Nephron (organoid): Measurements from ENCODE around the gene SYNGR3.
A peak's percentile ranks its signal among the peaks of the same experiment; 100 is the strongest.

ENCODE experiments used
- H3K27ac Mint-ChIP-seq, 3 experiments: 2 replicates each; pipeline ENCODE4 v1.8.0; 2020; ENCODE audit warnings: mixed read lengths in 3 of 3, mild to moderate bottlenecking in 2 of 3, moderate library complexity in 1 of 3
- H3K27me3 Mint-ChIP-seq: 2 replicates; pipeline ENCODE4 v1.8.0; 2021; ENCODE audit warnings: low read depth, mild to moderate bottlenecking, moderate library complexity, mixed read lengths
- H3K36me3 Mint-ChIP-seq: 2 replicates; pipeline ENCODE4 v1.8.0; 2020; ENCODE audit warnings: low read depth, mixed read lengths
- H3K4me1 Mint-ChIP-seq: 2 replicates; pipeline ENCODE4 v1.8.0; 2020; ENCODE audit warnings: mixed read lengths
- H3K4me3 Mint-ChIP-seq, 3 experiments: 2 replicates each; pipeline ENCODE4 v1.8.0; 2020; ENCODE audit warnings: mild to moderate bottlenecking in 3 of 3, mixed read lengths in 3 of 3, moderate library complexity in 2 of 3
- H3K9me3 Mint-ChIP-seq: 2 replicates; pipeline ENCODE4 v1.8.0; 2020; ENCODE audit warnings: mixed read lengths
- TF ChIP-seq, protein P1 (sequence below), 3 experiments: fragments of 200-600 bp; sonication (generic); IDR thresholded peaks; one replicate each; pipeline ENCODE4 v1.5.0; 2021; ENCODE audit warnings: antibody characterized with exemption in 3 of 3; ENCODE audit not compliant: unreplicated experiment in 3 of 3

Gene SYNGR3

DNA sequence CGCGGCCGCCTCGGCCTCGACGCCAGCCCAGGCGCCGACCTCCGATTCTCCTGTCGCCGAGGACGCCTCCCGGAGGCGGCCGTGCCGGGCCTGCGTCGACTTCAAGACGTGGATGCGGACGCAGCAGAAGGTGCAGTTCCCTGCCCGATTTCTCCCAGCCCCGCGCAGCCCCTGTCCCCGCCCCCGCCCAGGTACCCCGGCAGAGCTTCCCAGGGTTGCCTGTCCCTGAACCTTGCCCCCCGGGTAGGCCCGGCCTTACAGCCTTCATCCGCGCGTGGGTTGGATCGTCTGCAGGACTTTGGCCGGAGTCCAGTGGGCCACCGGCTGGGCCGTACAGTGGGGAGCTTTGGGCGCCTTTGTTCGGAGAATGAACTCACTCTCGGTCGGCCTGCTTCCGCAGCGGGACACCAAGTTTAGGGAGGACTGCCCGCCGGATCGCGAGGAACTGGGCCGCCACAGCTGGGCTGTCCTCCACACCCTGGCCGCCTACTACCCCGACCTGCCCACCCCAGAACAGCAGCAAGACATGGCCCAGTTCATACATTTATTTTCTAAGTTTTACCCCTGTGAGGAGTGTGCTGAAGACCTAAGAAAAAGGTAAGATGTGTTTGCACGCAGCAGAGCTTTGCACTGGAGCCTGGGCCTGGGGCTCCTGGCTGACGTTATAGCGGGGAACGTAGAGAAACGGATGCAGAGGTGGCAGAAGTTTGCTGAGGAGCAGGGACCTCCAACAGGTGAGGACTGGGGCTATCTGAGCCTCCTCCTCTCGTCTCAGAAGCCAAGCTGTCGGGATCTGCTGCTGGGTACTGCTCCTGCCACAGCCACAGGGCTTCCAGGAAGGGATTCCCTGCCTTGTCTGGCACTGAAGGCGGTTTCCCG, 5.2 kb upstream of the SYNGR3 start:
- TF ChIP-seq, protein P1, sequence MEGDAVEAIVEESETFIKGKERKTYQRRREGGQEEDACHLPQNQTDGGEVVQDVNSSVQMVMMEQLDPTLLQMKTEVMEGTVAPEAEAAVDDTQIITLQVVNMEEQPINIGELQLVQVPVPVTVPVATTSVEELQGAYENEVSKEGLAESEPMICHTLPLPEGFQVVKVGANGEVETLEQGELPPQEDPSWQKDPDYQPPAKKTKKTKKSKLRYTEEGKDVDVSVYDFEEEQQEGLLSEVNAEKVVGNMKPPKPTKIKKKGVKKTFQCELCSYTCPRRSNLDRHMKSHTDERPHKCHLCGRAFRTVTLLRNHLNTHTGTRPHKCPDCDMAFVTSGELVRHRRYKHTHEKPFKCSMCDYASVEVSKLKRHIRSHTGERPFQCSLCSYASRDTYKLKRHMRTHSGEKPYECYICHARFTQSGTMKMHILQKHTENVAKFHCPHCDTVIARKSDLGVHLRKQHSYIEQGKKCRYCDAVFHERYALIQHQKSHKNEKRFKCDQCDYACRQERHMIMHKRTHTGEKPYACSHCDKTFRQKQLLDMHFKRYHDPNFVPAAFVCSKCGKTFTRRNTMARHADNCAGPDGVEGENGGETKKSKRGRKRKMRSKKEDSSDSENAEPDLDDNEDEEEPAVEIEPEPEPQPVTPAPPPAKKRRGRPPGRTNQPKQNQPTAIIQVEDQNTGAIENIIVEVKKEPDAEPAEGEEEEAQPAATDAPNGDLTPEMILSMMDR (IDR thresholded peaks at IDR 0.05; ENCODE audit: unreplicated experiment in 3 of 3): no peak
- H3K36me3 Mint-ChIP-seq: peaks cover 13% of the 10 kb centered on the region
- peak overlapping the region; percentile 87 to 88 (median 87) for H3K4me3 Mint-ChIP-seq
- H3K9me3 Mint-ChIP-seq: no peaks in the 10 kb centered on the region
- H3K27me3 Mint-ChIP-seq: peaks cover 66% of the 10 kb centered on the region
- peak overlapping the region in 2 of 3 experiments; percentile 57 to 88 for H3K27ac Mint-ChIP-seq
- H3K4me1 Mint-ChIP-seq: peaks cover 34% of the 10 kb centered on the region

DNA sequence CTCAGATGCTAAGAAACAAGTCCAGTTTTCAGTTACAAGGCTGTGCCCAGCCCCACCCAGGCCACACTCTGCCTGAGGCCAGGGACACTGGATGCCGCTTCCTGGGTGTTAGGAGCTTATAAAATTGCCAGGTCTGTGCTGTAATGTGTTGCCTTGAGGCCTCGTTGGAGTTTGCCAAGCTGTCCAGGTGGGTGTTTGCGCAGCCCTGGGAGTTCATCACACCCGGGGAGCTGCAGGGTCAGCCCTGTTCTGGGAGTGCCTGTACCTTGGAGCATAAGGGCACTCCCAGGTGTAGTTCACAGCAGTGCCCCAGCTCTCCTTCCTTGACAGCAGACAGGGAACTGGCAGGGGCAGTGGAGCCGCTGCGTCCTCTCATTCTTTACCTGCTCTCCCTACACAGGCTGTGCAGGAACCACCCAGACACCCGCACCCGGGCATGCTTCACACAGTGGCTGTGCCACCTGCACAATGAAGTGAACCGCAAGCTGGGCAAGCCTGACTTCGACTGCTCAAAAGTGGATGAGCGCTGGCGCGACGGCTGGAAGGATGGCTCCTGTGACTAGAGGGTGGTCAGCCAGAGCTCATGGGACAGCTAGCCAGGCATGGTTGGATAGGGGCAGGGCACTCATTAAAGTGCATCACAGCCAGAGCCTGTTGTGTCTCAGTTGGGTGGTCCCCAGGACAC, 4.2 kb upstream of the SYNGR3 start:
- TF ChIP-seq, protein P1 (IDR thresholded peaks at IDR 0.05; ENCODE audit: unreplicated experiment in 3 of 3): no peak
- no peaks in the 10 kb centered on the region for H3K9me3 Mint-ChIP-seq
- H3K4me3 Mint-ChIP-seq: peak overlapping the region; percentile 87 to 88 (median 87)
- peaks cover 60% of the 10 kb centered on the region for H3K27me3 Mint-ChIP-seq
- peaks cover 34% of the 10 kb centered on the region for H3K4me1 Mint-ChIP-seq
- H3K27ac Mint-ChIP-seq: peak overlapping the region in 1 of 3 experiments; percentile 88
- peaks cover 13% of the 10 kb centered on the region for H3K36me3 Mint-ChIP-seq

DNA sequence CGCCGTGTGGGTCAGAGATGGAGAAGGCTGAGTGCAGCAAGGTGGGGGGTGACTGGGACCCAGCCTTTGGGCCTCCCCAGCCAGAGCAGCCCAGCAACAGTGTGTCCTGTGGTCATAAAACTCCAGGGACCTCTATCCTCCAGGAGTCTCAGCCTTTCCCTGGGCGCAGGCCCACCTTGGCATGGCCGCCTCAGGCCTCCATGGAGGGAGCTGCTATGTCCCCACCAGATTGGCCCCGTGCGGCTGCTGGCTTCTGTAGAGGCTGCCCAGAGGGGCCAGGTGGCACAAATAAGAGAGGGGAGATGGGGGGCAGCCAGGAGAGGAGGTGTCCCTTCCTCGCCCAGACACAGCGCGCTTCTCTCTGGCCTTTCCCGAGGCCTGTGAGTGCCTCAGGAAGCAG, 2.6 kb upstream of the SYNGR3 start:
- peaks cover 25% of the 10 kb centered on the region for H3K4me1 Mint-ChIP-seq
- H3K4me3 Mint-ChIP-seq: peak overlapping the region in 2 of 3 experiments; percentile 41 to 64
- peaks cover 60% of the 10 kb centered on the region for H3K27me3 Mint-ChIP-seq
- H3K9me3 Mint-ChIP-seq: no peaks in the 10 kb centered on the region
- H3K27ac Mint-ChIP-seq: no peak overlapping the region
- TF ChIP-seq, protein P1 (IDR thresholded peaks at IDR 0.05; ENCODE audit: unreplicated experiment in 3 of 3): no peak
- peaks cover 13% of the 10 kb centered on the region for H3K36me3 Mint-ChIP-seq

DNA sequence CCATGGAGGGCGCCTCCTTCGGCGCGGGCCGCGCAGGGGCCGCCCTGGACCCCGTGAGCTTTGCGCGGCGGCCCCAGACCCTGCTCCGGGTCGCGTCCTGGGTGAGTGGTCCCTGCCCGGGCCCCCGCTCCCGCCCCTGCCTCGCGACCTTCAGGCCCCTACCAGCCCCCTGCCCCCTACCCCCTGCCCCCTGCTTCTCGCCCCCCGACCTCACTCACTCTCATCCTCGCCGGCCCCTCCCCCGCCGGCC, 256 bp downstream of the SYNGR3 start:
- peaks cover 13% of the 10 kb centered on the region for H3K36me3 Mint-ChIP-seq
- no peak overlapping the region for H3K27ac Mint-ChIP-seq

DNA sequence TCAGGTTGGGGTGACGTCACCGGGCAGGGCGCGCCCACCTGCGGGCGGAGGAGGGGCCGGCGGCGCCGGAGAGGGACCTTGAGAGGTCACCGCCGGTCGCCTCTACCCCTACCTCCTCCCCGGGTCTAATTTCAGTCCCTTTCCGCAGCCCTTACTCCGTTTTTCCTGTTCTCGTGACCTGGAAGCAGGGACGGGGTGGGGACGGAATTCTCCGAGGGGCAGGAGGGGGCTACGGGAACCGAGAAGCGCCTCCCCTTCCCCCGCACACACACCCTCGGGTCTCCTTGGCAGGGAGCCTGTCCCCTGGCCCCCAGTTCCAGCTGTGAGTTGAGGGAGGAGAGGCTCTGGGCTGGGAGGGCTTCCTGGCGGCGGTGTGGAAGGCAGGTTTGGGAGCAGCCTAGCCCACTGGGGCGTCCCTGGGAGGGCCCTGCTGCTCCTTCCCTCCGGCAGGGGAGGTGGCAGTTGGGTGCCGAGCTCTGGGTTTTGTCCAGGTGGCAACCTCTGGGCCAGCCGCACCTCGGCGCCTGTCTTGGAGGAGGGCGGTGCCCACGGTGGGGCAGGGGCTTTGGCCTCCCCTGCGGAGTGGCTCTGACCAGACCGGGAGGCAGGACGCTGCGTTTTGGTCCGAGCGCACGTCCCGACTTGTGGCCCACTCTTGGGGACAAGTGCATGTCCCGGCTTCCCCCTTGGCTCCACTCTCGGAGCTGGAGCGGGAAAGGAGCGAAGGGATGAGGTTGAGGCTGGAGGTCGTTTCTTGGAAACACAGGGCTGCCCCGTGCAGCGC, 773 bp downstream of the SYNGR3 start:
- TF ChIP-seq, protein P1 (IDR thresholded peaks at IDR 0.05; ENCODE audit: unreplicated experiment in 3 of 3): no peak
- H3K27ac Mint-ChIP-seq: no peak overlapping the region
- H3K27me3 Mint-ChIP-seq: peaks cover 66% of the 10 kb centered on the region
- H3K4me3 Mint-ChIP-seq: peak overlapping the region in 2 of 3 experiments; percentile 56 to 79
- peaks cover 9% of the 10 kb centered on the region for H3K4me1 Mint-ChIP-seq
- H3K9me3 Mint-ChIP-seq: no peaks in the 10 kb centered on the region
- H3K36me3 Mint-ChIP-seq: peaks cover 16% of the 10 kb centered on the region

More for the DNA sequence above, 256 bp downstream of the SYNGR3 start:
- TF ChIP-seq, protein P1 (IDR thresholded peaks at IDR 0.05; ENCODE audit: unreplicated experiment in 3 of 3): no peak
- Mint-ChIP-seq H3K9me3 (no peaks in the 10 kb centered on the region), H3K4me1 (peaks cover 10% of the 10 kb centered on the region), H3K4me3 (no peak overlapping the region), H3K27me3 (peaks cover 62% of the 10 kb centered on the region)
